H1 (cell line): ENCODE results near the gene MATN1. TPM values are rescaled to one million over a fixed set of nuclear protein-coding genes. Genes with fewer than 3 reads are reported as not detected.

Experiments
- KDM4A ChIP-seq: IDR thresholded peaks from one replicate; pipeline ENCODE4 v1.7.1; 2012; ENCODE audit warnings: low read depth, mild to moderate bottlenecking, moderate library complexity, low read length, inconsistent platforms; ENCODE audit not compliant: severe bottlenecking
- NANOG ChIP-seq: IDR thresholded peaks from 2 replicates; pipeline ENCODE4 v1.6.1; 2011; ENCODE audit warnings: low read length, low read depth, mild to moderate bottlenecking, inconsistent platforms; ENCODE audit not compliant: insufficient read depth, poor library complexity, severe bottlenecking
- NRF1 ChIP-seq: IDR thresholded peaks from 2 replicates; pipeline ENCODE4 v1.6.1; 2011; ENCODE audit warnings: mild to moderate bottlenecking, low read depth, low read length, improper control_type of control experiment
- RAD21 ChIP-seq, 2 experiments: IDR thresholded peaks in 1 of 2; conservative IDR thresholded peaks in 1 of 2; 2 replicates each; pipeline ENCODE4 v1.6.1; 2011; ENCODE audit warnings: low read depth in 2 of 2, low read length in 2 of 2, improper control_type of control experiment in 1 of 2, inconsistent platforms in 1 of 2, mild to moderate bottlenecking in 1 of 2, moderate library complexity in 1 of 2
- SP2 ChIP-seq: IDR thresholded peaks from 2 replicates; pipeline ENCODE4 v1.6.1; 2012; ENCODE audit warnings: mild to moderate bottlenecking, low read length, inconsistent platforms
- TBP ChIP-seq: IDR thresholded peaks from 2 replicates; pipeline ENCODE4 v1.6.1; 2011; ENCODE audit warnings: low read depth, low read length, improper control_type of control experiment
- polyA plus RNA-seq, 7 experiments: library from polyadenylated mRNA; depleted of rRNA in 3 of 7; stranded (reverse) in 5 of 7; unstranded in 2 of 7; fragments of >200 nt in 5 of 7; fragments of 200-250 nt in 2 of 7; gene quantifications; 1 replicate in 5 of 7; 2 replicates in 1 of 7; 4 replicates in 1 of 7; pipeline versions ENCODE4 v1.2.1 to v1.2.3, GENCODE V29; 2011 to 2013; ENCODE audit warnings: missing spikeins in 2 of 7, mixed read lengths in 2 of 7
- total RNA-seq: library from RNA; stranded (reverse); fragmentation: NEBNext Ultra II Directional; extraction: Animal tissue kit (Norgen Biotek cat#: 25700); gene quantifications from 2 replicates; pipeline ENCODE4 v1.2.1, GENCODE V29; 2021
- TF ChIP-seq, protein P1 (sequence below): IDR thresholded peaks from 2 replicates; pipeline ENCODE4 v1.6.1; 2011; ENCODE audit warnings: low read length, improper control_type of control experiment

The MATN1 gene
- total and polyA plus RNA-seq, 2 of the 8 experiments (the other 6 are each of a cell fraction or from before 2014, with no cell fraction given) = 0.12 to 0.28 TPM

DNA sequence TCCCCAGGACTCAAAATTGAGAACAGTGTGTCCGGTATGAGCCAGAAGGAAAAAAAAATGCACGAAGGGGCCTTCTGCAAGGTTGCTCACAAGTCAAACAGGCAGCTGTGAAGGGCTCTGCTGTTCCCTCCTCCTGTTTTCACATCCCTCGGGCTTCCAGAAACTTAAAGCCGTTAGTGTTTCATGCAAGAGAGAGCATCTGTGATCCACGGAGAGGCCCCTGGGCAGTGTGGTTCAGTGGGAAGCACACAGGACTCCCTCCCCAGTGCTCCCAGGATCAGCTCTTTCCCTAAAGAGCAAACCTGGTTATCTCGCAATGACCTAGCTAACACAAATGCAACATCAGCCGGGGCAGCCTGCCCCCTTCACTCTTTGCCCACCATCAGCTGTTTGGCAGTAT lies 2.9 kb upstream of the MATN1 start (continued):
- TF ChIP-seq, protein P1, sequence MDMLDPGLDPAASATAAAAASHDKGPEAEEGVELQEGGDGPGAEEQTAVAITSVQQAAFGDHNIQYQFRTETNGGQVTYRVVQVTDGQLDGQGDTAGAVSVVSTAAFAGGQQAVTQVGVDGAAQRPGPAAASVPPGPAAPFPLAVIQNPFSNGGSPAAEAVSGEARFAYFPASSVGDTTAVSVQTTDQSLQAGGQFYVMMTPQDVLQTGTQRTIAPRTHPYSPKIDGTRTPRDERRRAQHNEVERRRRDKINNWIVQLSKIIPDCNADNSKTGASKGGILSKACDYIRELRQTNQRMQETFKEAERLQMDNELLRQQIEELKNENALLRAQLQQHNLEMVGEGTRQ = no peak
- TF ChIP-seq NRF1 = no peak
- TF ChIP-seq RAD21 (IDR thresholded peaks at IDR 0.05 in 1 of 2, conservative IDR thresholded peaks at IDR 0.05 in 1 of 2; ENCODE audit: low read depth in 2 of 2, low read length in 2 of 2) = no peak
- no peak for TF ChIP-seq NANOG
- no peak for TF ChIP-seq TBP
- no peak for TF ChIP-seq KDM4A
- TF ChIP-seq SP2 = no peak
